IMR-90 (cell line): ENCODE results near the gene CCDC170. TPM values are rescaled to one million over a fixed set of nuclear protein-coding genes. Genes with fewer than 3 reads are reported as not detected.

Experiments used
- ATAC-seq: fragments of 200-7000 bp; cut with Tn5 transposase; 2 replicates; pipeline ENCODE4 v1.9.1; 2020; ENCODE audit warnings: low read depth, mild to moderate bottlenecking, moderate library complexity
- BruUV-seq: library from RNA; stranded (reverse); fragments of 400-500 nt; replicated peaks from 2 replicates; lab custom pipeline; 2021; lab: Mats Ljungman, UMichigan
- CTCF ChIA-PET: fragments of 300-600 bp; formaldehyde crosslinking; extraction: SDS; loops from one replicate; lab custom pipeline; 2021; ENCODE audit warnings: antibody characterized with exemption; lab: Yijun Ruan, JAX
- POLR2A ChIA-PET: fragments of 300-600 bp; sonication (Branson Sonifier 250); formaldehyde crosslinking; loops from one replicate; lab custom pipeline; 2022; ENCODE audit warnings: antibody characterized with exemption; ENCODE audit not compliant: unreplicated experiment; lab: Charles Lee
- DNase-seq: peaks from one replicate; pipeline ENCODE4 v3.0.0; 2013
- H2AFZ ChIP-seq: replicated peaks from 2 replicates; pipeline ENCODE3; 2013; ENCODE audit warnings: low read length, mild to moderate bottlenecking; ENCODE audit not compliant: poor library complexity
- H2AK5ac ChIP-seq: 2 replicates; pipeline ENCODE4 v1.6.1; 2013; ENCODE audit warnings: low read depth, low read length, inconsistent platforms
- H2AK9ac ChIP-seq: replicated peaks from 2 replicates; pipeline ENCODE3; 2013; ENCODE audit warnings: mild to moderate bottlenecking, low read depth, low read length, moderate library complexity; ENCODE audit not compliant: poor library complexity
- H2BK120ac ChIP-seq: 2 replicates; pipeline ENCODE4 v1.6.1; 2013; ENCODE audit warnings: low read depth, low read length, inconsistent platforms
- H2BK15ac ChIP-seq: 3 replicates; pipeline ENCODE4 v1.6.1; 2013; ENCODE audit warnings: low read depth, low read length, inconsistent platforms
- H2BK20ac ChIP-seq: 2 replicates; pipeline ENCODE4 v1.6.1; 2013; ENCODE audit warnings: low read depth, mild to moderate bottlenecking, inconsistent platforms, low read length, moderate library complexity
- H2BK5ac ChIP-seq: 2 replicates; pipeline ENCODE4 v1.6.1; 2013; ENCODE audit warnings: mild to moderate bottlenecking, low read depth, low read length, inconsistent platforms; ENCODE audit not compliant: poor library complexity, severe bottlenecking
- H3K14ac ChIP-seq: replicated peaks from 2 replicates; pipeline ENCODE4 v1.6.1; 2013; ENCODE audit warnings: low read depth, low read length, inconsistent platforms
- H3K18ac ChIP-seq: 2 replicates; pipeline ENCODE4 v1.6.1; 2013; ENCODE audit warnings: low read depth, low read length, control low read depth
- H3K23ac ChIP-seq: 2 replicates; pipeline ENCODE4 v1.6.1; 2013; ENCODE audit warnings: low read depth, low read length, inconsistent platforms
- H3K27ac ChIP-seq: 2 replicates; pipeline ENCODE4 v1.5.1; 2013; ENCODE audit warnings: mild to moderate bottlenecking, control low read depth, low read length; ENCODE audit not compliant: insufficient read depth
- H3K27me3 ChIP-seq: 2 replicates; pipeline ENCODE4 v1.6.1; 2013; ENCODE audit warnings: low read length; ENCODE audit not compliant: control insufficient read depth, insufficient read depth
- H3K36me3 ChIP-seq: 2 replicates; pipeline ENCODE4 v1.6.1; 2013; ENCODE audit warnings: low read length, mixed read lengths; ENCODE audit not compliant: control insufficient read depth, insufficient read depth
- H3K4ac ChIP-seq: 2 replicates; pipeline ENCODE4 v1.6.1; 2013; ENCODE audit warnings: low read depth, low read length, inconsistent platforms
- H3K4me1 ChIP-seq: 2 replicates; pipeline ENCODE4 v1.6.1; 2013; ENCODE audit warnings: low read length, mixed read lengths; ENCODE audit not compliant: control insufficient read depth, insufficient read depth
- H3K4me2 ChIP-seq: 2 replicates; pipeline ENCODE4 v1.6.1; 2013; ENCODE audit warnings: low read depth, mild to moderate bottlenecking, control low read depth, low read length, moderate library complexity
- H3K4me3 ChIP-seq: 2 replicates; pipeline ENCODE4 v1.5.1; 2013; ENCODE audit warnings: low read depth, mild to moderate bottlenecking, control low read depth, low read length, moderate library complexity; ENCODE audit not compliant: insufficient read depth
- H3K56ac ChIP-seq: 2 replicates; pipeline ENCODE4 v1.6.1; 2013; ENCODE audit warnings: low read length, inconsistent platforms; ENCODE audit not compliant: insufficient read depth; ENCODE audit errors: extremely low read depth
- H3K79me1 ChIP-seq, 2 experiments: 2 replicates each; pipeline ENCODE4 v1.6.1; 2013; ENCODE audit warnings: low read length in 2 of 2, inconsistent platforms in 1 of 2, low read depth in 1 of 2
- H3K9ac ChIP-seq: 2 replicates; pipeline ENCODE4 v1.6.1; 2013; ENCODE audit warnings: low read depth, low read length, control low read depth
- H3K9me1 ChIP-seq: 2 replicates; pipeline ENCODE4 v1.6.1; 2013; ENCODE audit warnings: low read length, inconsistent platforms; ENCODE audit not compliant: insufficient read depth
- H3K9me3 ChIP-seq: 2 replicates; pipeline ENCODE4 v1.6.1; 2013; ENCODE audit warnings: low read length; ENCODE audit not compliant: control insufficient read depth, insufficient read depth
- H4K20me1 ChIP-seq: 2 replicates; pipeline ENCODE4 v1.6.1; 2013; ENCODE audit warnings: low read length, inconsistent platforms; ENCODE audit not compliant: insufficient read depth
- H4K5ac ChIP-seq: 2 replicates; pipeline ENCODE4 v1.6.1; 2013; ENCODE audit warnings: mild to moderate bottlenecking, low read depth, low read length, control low read depth
- H4K8ac ChIP-seq, 2 experiments: 2 replicates each; pipeline ENCODE4 v1.6.1; 2013; ENCODE audit warnings: low read depth in 2 of 2, low read length in 2 of 2, control low read depth in 1 of 2, inconsistent platforms in 1 of 2
- H4K91ac ChIP-seq: 2 replicates; pipeline ENCODE4 v1.6.1; 2013; ENCODE audit warnings: low read depth, low read length, inconsistent platforms; ENCODE audit not compliant: insufficient read depth
- BHLHE40 ChIP-seq: fragments of 150-350 bp; IDR thresholded peaks from 2 replicates; pipeline ENCODE4 v1.6.1; 2016; ENCODE audit warnings: mild to moderate bottlenecking, low read depth, low read length
- CEBPB ChIP-seq: IDR thresholded peaks from 2 replicates; pipeline ENCODE4 v1.6.1; 2012; ENCODE audit warnings: low read depth, low read length, improper control_type of control experiment
- CHD1 ChIP-seq: IDR thresholded peaks from 2 replicates; pipeline ENCODE4 v1.6.1; 2012; ENCODE audit warnings: low read depth, low read length, improper control_type of control experiment
- CTCF ChIP-seq: conservative IDR thresholded peaks from 2 replicates; pipeline ENCODE4 v1.5.1; 2012; ENCODE audit warnings: mild to moderate bottlenecking, low read depth, low read length, improper control_type of control experiment
- FOS ChIP-seq: fragments of 150-350 bp; IDR thresholded peaks from 2 replicates; pipeline ENCODE4 v1.6.1; 2016; ENCODE audit warnings: low read depth, low read length
- MAFK ChIP-seq: IDR thresholded peaks from 2 replicates; pipeline ENCODE4 v1.6.1; 2012; ENCODE audit warnings: low read depth, low read length, improper control_type of control experiment
- MAZ ChIP-seq: IDR thresholded peaks from 2 replicates; pipeline ENCODE4 v1.6.1; 2012; ENCODE audit warnings: low read depth, mild to moderate bottlenecking, low read length, improper control_type of control experiment, moderate library complexity, borderline replicate concordance
- RAD21 ChIP-seq: IDR thresholded peaks from 2 replicates; pipeline ENCODE4 v1.6.1; 2012; ENCODE audit warnings: low read length, improper control_type of control experiment
- RCOR1 ChIP-seq: IDR thresholded peaks from 2 replicates; pipeline ENCODE4 v1.6.1; 2012; ENCODE audit warnings: mild to moderate bottlenecking, low read length, improper control_type of control experiment; ENCODE audit not compliant: insufficient replicate concordance
- RFX5 ChIP-seq: IDR thresholded peaks from 2 replicates; pipeline ENCODE4 v1.8.0; 2012; ENCODE audit warnings: low read depth, mild to moderate bottlenecking, low read length, moderate library complexity
- SMC3 ChIP-seq: fragments of 150-350 bp; IDR thresholded peaks from 2 replicates; pipeline ENCODE4 v1.6.1; 2016; ENCODE audit warnings: low read depth, mild to moderate bottlenecking, antibody characterized with exemption, low read length, moderate library complexity
- USF2 ChIP-seq: fragments of 150-350 bp; IDR thresholded peaks from 2 replicates; pipeline ENCODE4 v1.6.1; 2017; ENCODE audit warnings: mild to moderate bottlenecking, antibody characterized with exemption, low read length, low read depth
- WGBS, 2 experiments: methylation state at CpG; one replicate each; pipeline versions ENCODE4 v1.1.5 to v1.1.7; 2013; ENCODE audit warnings: missing lambda C conversion rate in 2 of 2; ENCODE audit not compliant: insufficient read length in 1 of 2; ENCODE audit errors: extremely low coverage in 2 of 2; 5-methylcytosine and 5-hydroxymethylcytosine counted together
- dilution Hi-C: fragments of 300-500 bp; cut with HindIII; formaldehyde crosslinking; loops from one replicate; pipeline ENCODE4 v1.14.3; 2018; ENCODE audit warnings: low sequenced_read_pairs; ENCODE audit not compliant: unreplicated experiment
- in situ Hi-C: fragments of 300-500 bp; cut with MboI; formaldehyde crosslinking; loops from 3 replicates; pipeline ENCODE4 v1.14.3; 2019; ENCODE audit warnings: low sequenced_read_pairs, inconsistent platforms, mixed read lengths
- intact Hi-C: fragments of 100-400 bp; cut with micrococcal nuclease; formaldehyde crosslinking; loops from 2 replicates; pipeline ENCODE4 v1.10.0; 2022
- polyA plus RNA-seq, 3 experiments: library from polyadenylated mRNA; depleted of rRNA; stranded (reverse); fragments of >200 nt; gene quantifications; 2 replicates each; pipeline ENCODE4 v1.2.3, GENCODE V29; 2012; ENCODE audit warnings: low replicate concordance in 1 of 3
- total RNA-seq: library from RNA; depleted of rRNA; stranded (reverse); fragments of >200 nt; gene quantifications from 2 replicates; pipeline ENCODE4 v1.2.3, GENCODE V29; 2012

The CCDC170 gene
- total and polyA plus RNA-seq, 2 of the 4 experiments (the other 2 are of a cell fraction): 0.12 to 0.54 TPM

GRCh38 chr6:151630991-151631655 lies 137.3 kb downstream of the CCDC170 start:
- Histone ChIP-seq H4K5ac (no peak overlapping the region), H3K14ac (no peak overlapping the region), H3K9me3 (0 out of 2 replicates have a peak, but pooled peaks cover 2% of the 10 kb centered on the region), H4K8ac (no peak overlapping the region), H3K9me1 (no peaks in the 10 kb centered on the region), H3K4me1 (no peaks in the 10 kb centered on the region), H3K9ac (no peak overlapping the region), H2AK9ac (no peak overlapping the region), H2BK20ac (no peak overlapping the region), H2BK5ac (no peak overlapping the region), H2AFZ (no peak overlapping the region), H3K27ac (no peak overlapping the region), H3K36me3 (no peaks in the 10 kb centered on the region), H3K79me1 (no peaks in the 10 kb centered on the region), H3K4me2 (no peak overlapping the region), H4K20me1 (no peaks in the 10 kb centered on the region), H3K56ac (no peak overlapping the region), H2BK120ac (no peak overlapping the region), H3K23ac (no peak overlapping the region), H3K4ac (no peak overlapping the region), H3K4me3 (no peak overlapping the region), H2AK5ac (no peak overlapping the region), H3K27me3 (no peaks in the 10 kb centered on the region), H4K91ac (no peak overlapping the region), H2BK15ac (no peak overlapping the region), H3K18ac (no peak overlapping the region)
- POLR2A ChIA-PET: no interaction called here
- in situ Hi-C loops: no loop called here
- no TSS peak for BruUV-seq
- CTCF ChIA-PET: interaction anchor here (0.8 kb wide), 1 partner anchor 106 kb away, joined by 3 read pairs; no protein-coding TSS in a partner anchor
- dilution Hi-C loops: no loop called here
- DNase-seq (no peak), ATAC-seq (no peak)
- no peak for TF ChIP-seq RFX5
- TF ChIP-seq CEBPB: no peak
- TF ChIP-seq MAFK: no peak
- TF ChIP-seq RAD21: no peak
- no peak for TF ChIP-seq CTCF
- TF ChIP-seq CHD1: no peak
- TF ChIP-seq FOS: no peak
- TF ChIP-seq USF2: no peak
- no peak for TF ChIP-seq BHLHE40
- TF ChIP-seq MAZ: no peak
- TF ChIP-seq SMC3: no peak
- no peak for TF ChIP-seq RCOR1
- intact Hi-C loops: no loop called here
- no CpG with 5 or more reads among the region's 5 CpGs for WGBS, 2 experiments
